Endothelial cell of umbilical vein (primary cell): ENCODE results near the gene JAKMIP1. TPM values are rescaled to one million over a fixed set of nuclear protein-coding genes. Genes with fewer than 3 reads are reported as not detected.

Experiments used
- BruUV-seq: library from RNA; stranded (reverse); fragments of 400-500 nt; replicated peaks from 2 replicates; lab custom pipeline; 2021; lab: Mats Ljungman, UMichigan
- CTCF ChIA-PET: fragments of 300-600, 350-600 bp; sonication (Branson Sonifier 250); formaldehyde crosslinking; loops from one replicate; lab custom pipeline; 2021; ENCODE audit warnings: antibody characterized with exemption, inconsistent platforms; lab: Charles Lee
- POLR2A ChIA-PET: fragments of 300-600, 350-600 bp; sonication (Branson Sonifier 250); formaldehyde crosslinking; loops from one replicate; lab custom pipeline; 2021; ENCODE audit warnings: antibody characterized with exemption, inconsistent platforms; lab: Charles Lee
- DNase-seq: peaks from one replicate; pipeline ENCODE4 v3.0.0-alpha.2; 2011; ENCODE audit warnings: low read depth, low spot score
- FAIRE-seq: peaks from 2 replicates; lab custom pipeline; 2011; peaks lifted over from hg19 to GRCh38; lab: Jason Lieb, UNC
- H2AFZ ChIP-seq: 2 replicates; pipeline ENCODE4 v1.6.0; 2012; ENCODE audit warnings: low read depth, low read length, control low read depth, inconsistent platforms
- H3K27ac ChIP-seq: 2 replicates; pipeline ENCODE4 v1.5.1; 2011; ENCODE audit warnings: low read depth, mild to moderate bottlenecking, control low read depth, low read length, moderate library complexity; ENCODE audit not compliant: insufficient read depth
- H3K27me3 ChIP-seq, 2 experiments: 2 replicates each; pipeline versions ENCODE4 v1.6.0 to v1.6.1; 2011; ENCODE audit warnings: low read length in 2 of 2, mixed read lengths in 1 of 2; ENCODE audit not compliant: control insufficient read depth in 2 of 2, insufficient read depth in 2 of 2
- H3K36me3 ChIP-seq, 2 experiments: 2 replicates in 1 of 2; 3 replicates in 1 of 2; pipeline ENCODE4 v1.5.1; 2011; ENCODE audit warnings: low read length in 2 of 2, mild to moderate bottlenecking in 1 of 2, moderate library complexity in 1 of 2; ENCODE audit not compliant: control insufficient read depth in 2 of 2, insufficient read depth in 2 of 2; ENCODE audit errors: extremely low read depth in 1 of 2
- H3K4me1 ChIP-seq: 3 replicates; pipeline ENCODE4 v1.5.1; 2011; ENCODE audit warnings: mild to moderate bottlenecking, low read length; ENCODE audit not compliant: control insufficient read depth, insufficient read depth; ENCODE audit errors: extremely low read depth
- H3K4me2 ChIP-seq: 2 replicates; pipeline ENCODE4 v1.6.1; 2011; ENCODE audit warnings: low read length, control low read depth, mixed read lengths; ENCODE audit not compliant: insufficient read depth
- H3K4me3 ChIP-seq, 3 experiments: fragments of 200-600 bp in 1 of 3; sonication (generic), shearing (Covaris generic) in 1 of 3; replicated peaks in 1 of 3; 2 replicates each; pipeline ENCODE4 v1.5.1; 2011 to 2016; ENCODE audit warnings: control low read depth in 3 of 3, low read length in 3 of 3, mild to moderate bottlenecking in 2 of 3, inconsistent platforms in 1 of 3, low read depth in 1 of 3, moderate library complexity in 1 of 3; ENCODE audit not compliant: insufficient read depth in 1 of 3
- H3K79me2 ChIP-seq: 2 replicates; pipeline ENCODE4 v1.6.0; 2012; ENCODE audit warnings: low read length, inconsistent platforms; ENCODE audit not compliant: control insufficient read depth, insufficient read depth
- H3K9ac ChIP-seq: replicated peaks from 2 replicates; pipeline ENCODE3; 2011; ENCODE audit warnings: low read length, control low read depth; ENCODE audit not compliant: insufficient read depth; ENCODE audit errors: extremely low read depth
- H3K9me1 ChIP-seq: replicated peaks from 3 replicates; pipeline ENCODE4 v1.6.0; 2011; ENCODE audit warnings: mild to moderate bottlenecking, low read length; ENCODE audit not compliant: control insufficient read depth, insufficient read depth; ENCODE audit errors: extremely low read depth
- H3K9me3 ChIP-seq: replicated peaks from 2 replicates; pipeline ENCODE4 v1.5.1; 2012; ENCODE audit warnings: low read length, inconsistent platforms; ENCODE audit not compliant: control insufficient read depth, insufficient read depth
- H4K20me1 ChIP-seq: replicated peaks from 2 replicates; pipeline ENCODE3; 2011; ENCODE audit warnings: mild to moderate bottlenecking, low read length; ENCODE audit not compliant: control insufficient read depth, insufficient read depth; ENCODE audit errors: extremely low read depth
- EZH2 ChIP-seq: IDR thresholded peaks from 2 replicates; pipeline ENCODE4 v1.6.1; 2012; ENCODE audit warnings: borderline replicate concordance, low read depth, mild to moderate bottlenecking, moderate library complexity, low read length, inconsistent platforms; ENCODE audit not compliant: severe bottlenecking
- FOS ChIP-seq: IDR thresholded peaks from 2 replicates; pipeline ENCODE4 v1.6.1; 2011; ENCODE audit warnings: mild to moderate bottlenecking, low read length, moderate library complexity, borderline replicate concordance; ENCODE audit not compliant: insufficient read depth
- JUN ChIP-seq: IDR thresholded peaks from 2 replicates; pipeline ENCODE4 v1.6.1; 2011; ENCODE audit warnings: borderline replicate concordance, low read depth; ENCODE audit not compliant: insufficient read length, insufficient read depth
- dilution Hi-C: fragments of 300-500 bp; cut with MboI; formaldehyde crosslinking; loops from one replicate; pipeline ENCODE4 v1.15.0; 2019; ENCODE audit warnings: low sequenced_read_pairs; ENCODE audit not compliant: extremely low pct_ligation_motif_present
- intact Hi-C: fragments of 100-400 bp; cut with micrococcal nuclease; formaldehyde crosslinking; loops from one replicate; pipeline ENCODE4 v1.10.0; 2022
- polyA plus RNA-seq, 4 experiments: library from polyadenylated mRNA; depleted of rRNA in 3 of 4; stranded (reverse) in 3 of 4; unstranded in 1 of 4; fragments of >200 nt; gene quantifications; 2 replicates each; pipeline versions ENCODE4 v1.2.1 to v1.2.3, GENCODE V29; 2011 to 2012; ENCODE audit warnings: missing spikeins in 1 of 4
- total RNA-seq: library from RNA; stranded (reverse); gene quantifications from 2 replicates; pipeline ENCODE4 v1.2.3, GENCODE V29; 2021
- TF ChIP-seq, protein P1 (sequence below), 2 donors: IDR thresholded peaks; 1 replicate in 1 of 2; 2 replicates in 1 of 2; pipeline ENCODE4 v1.5.1; 2011; ENCODE audit warnings: low read length in 2 of 2, mild to moderate bottlenecking in 2 of 2, moderate library complexity in 2 of 2, control low read depth in 1 of 2, inconsistent platforms in 1 of 2, low read depth in 1 of 2; ENCODE audit not compliant: insufficient read depth in 1 of 2; ENCODE audit errors: extremely low read depth in 1 of 2

Gene JAKMIP1
- total and polyA plus RNA-seq, 2 donors (not counting 3 experiments of a cell fraction or from before 2014, with no cell fraction given): not detected

DNA sequence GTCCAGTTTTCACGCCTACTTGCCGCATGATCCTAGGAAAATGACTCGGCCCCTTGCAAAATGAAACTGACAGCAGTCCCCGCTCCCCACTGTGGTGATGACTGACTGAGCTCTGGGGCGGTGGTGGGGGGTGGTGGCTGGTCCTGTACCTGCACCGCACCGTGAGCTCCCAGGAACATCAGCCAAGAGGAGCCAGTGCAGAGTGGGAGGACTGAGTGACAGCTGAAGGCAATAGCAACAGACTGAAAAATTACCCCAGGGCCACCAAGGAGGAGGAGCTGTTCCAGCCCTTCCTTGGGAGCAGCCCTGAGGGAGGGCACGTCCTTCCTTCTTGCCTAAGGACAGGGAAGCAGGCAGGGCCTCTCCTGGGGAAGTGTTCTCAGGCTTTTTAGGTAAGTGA is 179.7 kb downstream of the JAKMIP1 start:
- intact Hi-C loops (no loop called here), dilution Hi-C loops (no loop called here)
- Histone ChIP-seq H3K36me3 (no peaks in the 10 kb centered on the region), H3K27me3 (no peaks in the 10 kb centered on the region), H3K27ac (no peak overlapping the region), H3K79me2 (no peaks in the 10 kb centered on the region), H3K9me3 (no peaks in the 10 kb centered on the region), H3K9me1 (no peaks in the 10 kb centered on the region), H3K4me3 (no peak overlapping the region), H3K9ac (no peak overlapping the region), H4K20me1 (no peaks in the 10 kb centered on the region), H2AFZ (no peak overlapping the region), H3K4me2 (no peak overlapping the region), H3K4me1 (no peaks in the 10 kb centered on the region)
- ChIA-PET POLR2A (no interaction called here), CTCF (interaction anchor here (0.7 to 1.8 kb wide), 3 partner anchors 9 to 57 kb away, joined by 3 to 8 read pairs (median 4); no protein-coding TSS in a partner anchor)
- FAIRE-seq (no peak), DNase-seq (no peak)
- no TSS peak for BruUV-seq
- TF ChIP-seq EZH2 (no peak), JUN (no peak), FOS (no peak)

DNA sequence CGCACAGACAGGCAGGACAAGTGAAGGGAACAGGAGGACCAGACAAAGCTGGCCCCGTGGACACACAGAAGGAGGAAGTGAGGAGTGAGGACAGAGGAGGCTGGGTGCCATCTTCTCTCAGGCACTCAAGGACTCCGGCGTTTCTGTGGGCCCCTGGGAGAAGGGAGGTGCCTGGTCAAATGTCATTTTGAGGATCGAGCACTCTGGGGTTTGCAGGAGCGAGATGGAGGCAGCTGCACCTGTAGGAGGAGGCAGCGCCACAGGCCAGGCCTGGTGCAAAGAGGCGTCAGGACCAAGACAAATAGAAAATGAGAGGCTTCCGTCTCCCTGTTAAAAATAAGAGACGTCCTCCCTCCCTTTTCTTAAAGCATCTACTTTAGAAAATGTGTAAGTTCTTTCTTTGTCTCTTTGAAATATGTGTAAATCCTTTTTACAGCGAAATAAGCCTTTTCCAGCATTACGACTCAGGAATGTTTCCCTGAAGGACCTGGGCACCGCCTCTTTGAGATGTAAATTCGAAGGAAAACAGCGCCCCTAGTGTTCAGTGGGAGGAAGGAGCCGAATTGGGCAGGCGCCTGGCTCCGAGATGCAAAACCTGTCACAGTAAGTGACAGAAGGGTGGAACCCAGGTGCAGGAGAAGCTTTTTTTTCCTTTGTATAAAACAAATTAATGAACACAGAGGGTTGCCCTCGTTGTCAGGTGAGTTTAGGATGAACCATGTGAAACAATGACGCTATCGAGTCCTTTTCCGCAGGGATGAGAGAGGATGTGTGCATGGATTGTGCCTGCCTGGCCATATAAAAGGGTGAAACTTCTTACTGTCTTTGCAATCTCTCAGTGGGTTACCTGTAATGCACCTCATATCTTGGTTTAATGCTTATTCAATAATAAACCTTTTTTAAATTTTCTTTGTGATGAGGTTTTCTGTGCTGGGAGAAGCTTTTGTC is 180.8 kb downstream of the JAKMIP1 start:
- no peak overlapping the region for H3K27ac ChIP-seq
- DNase-seq: peak; percentile 40
- BruUV-seq: no TSS peak
- no peak overlapping the region for H3K4me3 ChIP-seq
- no peaks in the 10 kb centered on the region for H3K9me1 ChIP-seq
- H3K27me3 ChIP-seq: no peaks in the 10 kb centered on the region
- POLR2A ChIA-PET: no interaction called here
- no peaks in the 10 kb centered on the region for H3K79me2 ChIP-seq
- H2AFZ ChIP-seq: no peak overlapping the region
- H3K4me2 ChIP-seq: no peak overlapping the region
- FAIRE-seq: peak; percentile 77
- CTCF ChIA-PET: interaction anchor here (0.7 to 1.8 kb wide), 2 partner anchors 21 to 58 kb away, joined by 4 to 8 read pairs; no protein-coding TSS in a partner anchor
- no peak for TF ChIP-seq FOS
- TF ChIP-seq, protein P1, sequence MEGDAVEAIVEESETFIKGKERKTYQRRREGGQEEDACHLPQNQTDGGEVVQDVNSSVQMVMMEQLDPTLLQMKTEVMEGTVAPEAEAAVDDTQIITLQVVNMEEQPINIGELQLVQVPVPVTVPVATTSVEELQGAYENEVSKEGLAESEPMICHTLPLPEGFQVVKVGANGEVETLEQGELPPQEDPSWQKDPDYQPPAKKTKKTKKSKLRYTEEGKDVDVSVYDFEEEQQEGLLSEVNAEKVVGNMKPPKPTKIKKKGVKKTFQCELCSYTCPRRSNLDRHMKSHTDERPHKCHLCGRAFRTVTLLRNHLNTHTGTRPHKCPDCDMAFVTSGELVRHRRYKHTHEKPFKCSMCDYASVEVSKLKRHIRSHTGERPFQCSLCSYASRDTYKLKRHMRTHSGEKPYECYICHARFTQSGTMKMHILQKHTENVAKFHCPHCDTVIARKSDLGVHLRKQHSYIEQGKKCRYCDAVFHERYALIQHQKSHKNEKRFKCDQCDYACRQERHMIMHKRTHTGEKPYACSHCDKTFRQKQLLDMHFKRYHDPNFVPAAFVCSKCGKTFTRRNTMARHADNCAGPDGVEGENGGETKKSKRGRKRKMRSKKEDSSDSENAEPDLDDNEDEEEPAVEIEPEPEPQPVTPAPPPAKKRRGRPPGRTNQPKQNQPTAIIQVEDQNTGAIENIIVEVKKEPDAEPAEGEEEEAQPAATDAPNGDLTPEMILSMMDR (IDR thresholded peaks at IDR 0.05; ENCODE audit: extremely low read depth in 1 of 2, insufficient read depth in 1 of 2, low read depth in 1 of 2, low read length in 2 of 2): peak; percentile 74 to 76
- H3K4me1 ChIP-seq: no peaks in the 10 kb centered on the region
- intact Hi-C loops (no loop called here), dilution Hi-C loops (no loop called here)
- no peaks in the 10 kb centered on the region for H3K9me3 ChIP-seq
- H3K36me3 ChIP-seq: no peaks in the 10 kb centered on the region
- no peaks in the 10 kb centered on the region for H4K20me1 ChIP-seq
- no peak overlapping the region for H3K9ac ChIP-seq
